ENCODE results near the gene LARGE1.

LARGE1 gene

DNA sequence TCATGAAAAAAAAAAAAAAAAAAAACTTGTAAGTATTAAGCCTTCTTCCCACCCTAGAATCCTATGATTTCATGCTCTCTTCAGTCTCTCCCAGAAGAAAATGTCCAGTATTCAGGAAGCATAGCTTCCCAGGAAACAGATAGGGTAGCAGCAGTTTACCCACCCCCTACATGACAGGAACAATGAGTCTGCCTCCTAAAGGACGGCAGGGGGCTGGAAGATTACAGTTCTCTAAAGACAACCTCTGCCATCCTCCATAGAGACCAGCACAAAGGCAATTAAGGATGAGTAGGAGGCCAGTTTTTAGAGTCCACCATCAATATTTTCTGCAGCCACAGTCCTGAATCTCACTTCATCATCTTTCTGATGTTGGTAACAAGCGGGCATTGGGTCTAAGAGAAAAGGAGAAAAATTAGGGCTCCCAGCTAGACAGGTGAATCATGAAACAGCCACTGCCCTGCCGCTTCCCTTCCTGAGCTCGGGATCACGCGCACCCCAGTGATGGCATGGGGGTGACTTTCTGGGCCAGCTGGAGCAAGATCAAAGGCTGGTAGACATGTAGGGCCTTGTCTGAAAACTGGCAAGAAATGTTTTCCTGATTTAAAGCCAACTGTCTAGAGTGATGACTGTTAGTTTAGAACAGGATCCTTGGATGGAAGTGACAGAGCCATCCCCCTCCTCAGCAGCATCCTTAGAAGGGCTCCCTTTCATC, 322.8 kb downstream of the LARGE1 start:
- no peak overlapping the region for H3K4me3 ChIP-seq (ENCODE audit: low read depth in 1 of 2, low read length in 2 of 2)
- H3K9ac ChIP-seq (ENCODE audit: low read depth, low read length), result no peak overlapping the region
- H2AFZ ChIP-seq (ENCODE audit: low read depth, low read length), result no peak overlapping the region
- no peaks in the 10 kb centered on the region for H3K4me1 ChIP-seq (ENCODE audit: insufficient read depth, low read length)
- no peak for ATAC-seq (ENCODE audit: insufficient read depth, low read depth)
- H3K36me3 ChIP-seq (ENCODE audit: insufficient read depth, low read length), result no peaks in the 10 kb centered on the region
- no peaks in the 10 kb centered on the region for H3K27me3 ChIP-seq (ENCODE audit: insufficient read depth, low read length, poor library complexity)
- no peak overlapping the region for H3K27ac ChIP-seq (ENCODE audit: low read length)
- TF ChIP-seq, protein P1, sequence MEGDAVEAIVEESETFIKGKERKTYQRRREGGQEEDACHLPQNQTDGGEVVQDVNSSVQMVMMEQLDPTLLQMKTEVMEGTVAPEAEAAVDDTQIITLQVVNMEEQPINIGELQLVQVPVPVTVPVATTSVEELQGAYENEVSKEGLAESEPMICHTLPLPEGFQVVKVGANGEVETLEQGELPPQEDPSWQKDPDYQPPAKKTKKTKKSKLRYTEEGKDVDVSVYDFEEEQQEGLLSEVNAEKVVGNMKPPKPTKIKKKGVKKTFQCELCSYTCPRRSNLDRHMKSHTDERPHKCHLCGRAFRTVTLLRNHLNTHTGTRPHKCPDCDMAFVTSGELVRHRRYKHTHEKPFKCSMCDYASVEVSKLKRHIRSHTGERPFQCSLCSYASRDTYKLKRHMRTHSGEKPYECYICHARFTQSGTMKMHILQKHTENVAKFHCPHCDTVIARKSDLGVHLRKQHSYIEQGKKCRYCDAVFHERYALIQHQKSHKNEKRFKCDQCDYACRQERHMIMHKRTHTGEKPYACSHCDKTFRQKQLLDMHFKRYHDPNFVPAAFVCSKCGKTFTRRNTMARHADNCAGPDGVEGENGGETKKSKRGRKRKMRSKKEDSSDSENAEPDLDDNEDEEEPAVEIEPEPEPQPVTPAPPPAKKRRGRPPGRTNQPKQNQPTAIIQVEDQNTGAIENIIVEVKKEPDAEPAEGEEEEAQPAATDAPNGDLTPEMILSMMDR (IDR thresholded peaks at IDR 0.05; ENCODE audit: borderline replicate concordance, extremely low read depth, low read length, poor library complexity, severe bottlenecking), result no peak
- no peak for TF ChIP-seq EZH2 (IDR thresholded peaks at IDR 0.05; ENCODE audit: borderline replicate concordance, low read depth, low read length, severe bottlenecking)
- H3K9me3 ChIP-seq (ENCODE audit: insufficient read depth, low read length, severe bottlenecking), result no peaks in the 10 kb centered on the region
- H3K79me2 ChIP-seq (ENCODE audit: insufficient read depth, low read length), result no peaks in the 10 kb centered on the region
- no peak overlapping the region for H3K4me2 ChIP-seq (ENCODE audit: insufficient read depth, low read length)
- DNase-seq, result no peak
- H4K20me1 ChIP-seq (ENCODE audit: insufficient read depth, low read length), result no peaks in the 10 kb centered on the region

DNA sequence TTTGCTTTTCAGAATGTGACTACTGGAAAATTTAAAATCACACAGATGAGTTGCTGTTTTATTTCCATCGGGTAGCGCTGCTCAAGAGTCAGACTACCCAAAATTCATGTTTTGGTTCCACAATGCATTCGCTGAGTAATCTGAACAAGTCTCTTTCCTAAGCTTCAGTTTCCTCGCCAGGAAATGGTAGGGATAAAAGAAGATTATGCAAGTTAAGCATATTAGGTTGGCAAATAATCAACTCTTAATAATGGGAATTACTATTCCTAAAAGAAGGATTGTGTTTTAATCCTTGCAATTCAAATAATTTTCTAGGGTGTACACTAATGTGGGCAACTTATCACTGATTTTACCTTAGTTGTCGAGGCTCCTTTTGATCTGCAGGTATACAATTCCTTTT, 326.5 kb downstream of the LARGE1 start:
- Histone ChIP-seq H3K9me3 (ENCODE audit: insufficient read depth, low read length, severe bottlenecking) (no peaks in the 10 kb centered on the region), H3K4me2 (ENCODE audit: insufficient read depth, low read length) (no peak overlapping the region), H2AFZ (ENCODE audit: low read depth, low read length) (no peak overlapping the region), H3K4me3 (ENCODE audit: low read depth in 1 of 2, low read length in 2 of 2) (no peak overlapping the region), H3K27ac (ENCODE audit: low read length) (no peak overlapping the region), H3K9ac (ENCODE audit: low read depth, low read length) (no peak overlapping the region), H3K4me1 (ENCODE audit: insufficient read depth, low read length) (no peaks in the 10 kb centered on the region), H3K27me3 (ENCODE audit: insufficient read depth, low read length, poor library complexity) (no peaks in the 10 kb centered on the region), H3K36me3 (ENCODE audit: insufficient read depth, low read length) (no peaks in the 10 kb centered on the region), H3K79me2 (ENCODE audit: insufficient read depth, low read length) (no peaks in the 10 kb centered on the region), H4K20me1 (ENCODE audit: insufficient read depth, low read length) (no peaks in the 10 kb centered on the region)
- ATAC-seq (ENCODE audit: insufficient read depth, low read depth), result no peak
- DNase-seq, result no peak
- TF ChIP-seq EZH2 (IDR thresholded peaks at IDR 0.05; ENCODE audit: borderline replicate concordance, low read depth, low read length, severe bottlenecking), result no peak
- TF ChIP-seq, protein P1 (IDR thresholded peaks at IDR 0.05; ENCODE audit: borderline replicate concordance, extremely low read depth, low read length, poor library complexity, severe bottlenecking), result no peak

DNA sequence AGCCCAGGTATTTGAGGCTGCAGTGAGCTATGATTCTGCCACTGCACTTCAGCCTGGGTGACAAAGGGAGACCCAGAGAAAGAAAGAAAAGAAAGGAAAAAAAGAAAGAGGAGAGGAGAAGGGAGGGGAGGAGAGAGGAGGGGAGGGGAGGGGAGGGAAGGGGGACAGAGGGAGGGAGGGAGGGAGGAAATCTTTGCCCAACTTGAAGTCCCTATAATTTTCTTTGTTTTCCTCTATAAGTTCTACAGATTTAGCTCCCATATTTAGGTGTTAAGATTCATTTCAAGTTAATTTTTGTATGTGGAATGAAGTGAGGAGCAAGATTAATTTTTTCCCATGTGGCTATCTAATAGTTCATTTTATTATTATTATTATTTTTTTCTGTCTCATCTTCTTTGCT, 328.3 kb downstream of the LARGE1 start:
- no peak for ATAC-seq (ENCODE audit: insufficient read depth, low read depth)
- Histone ChIP-seq H2AFZ (ENCODE audit: low read depth, low read length) (no peak overlapping the region), H3K4me1 (ENCODE audit: insufficient read depth, low read length) (no peaks in the 10 kb centered on the region), H3K4me2 (ENCODE audit: insufficient read depth, low read length) (no peak overlapping the region), H3K36me3 (ENCODE audit: insufficient read depth, low read length) (no peaks in the 10 kb centered on the region), H3K9me3 (ENCODE audit: insufficient read depth, low read length, severe bottlenecking) (no peaks in the 10 kb centered on the region), H4K20me1 (ENCODE audit: insufficient read depth, low read length) (no peaks in the 10 kb centered on the region), H3K27ac (ENCODE audit: low read length) (no peak overlapping the region), H3K79me2 (ENCODE audit: insufficient read depth, low read length) (no peaks in the 10 kb centered on the region), H3K9ac (ENCODE audit: low read depth, low read length) (no peak overlapping the region), H3K4me3 (ENCODE audit: low read depth in 1 of 2, low read length in 2 of 2) (no peak overlapping the region), H3K27me3 (ENCODE audit: insufficient read depth, low read length, poor library complexity) (no peaks in the 10 kb centered on the region)
- TF ChIP-seq EZH2 (IDR thresholded peaks at IDR 0.05; ENCODE audit: borderline replicate concordance, low read depth, low read length, severe bottlenecking), result no peak
- TF ChIP-seq, protein P1 (IDR thresholded peaks at IDR 0.05; ENCODE audit: borderline replicate concordance, extremely low read depth, low read length, poor library complexity, severe bottlenecking), result no peak
- DNase-seq, result no peak

Measured in DND-41 (cell line).